OCI-LY1 (cell line): ENCODE data around the gene PRKCH.

Experiments used
- EZH2 ChIP-seq: fragments of 200-600 bp; sonication (generic), shearing (Covaris generic); IDR thresholded peaks from 2 replicates; pipeline ENCODE4 v1.8.0; 2017; ENCODE audit warnings: borderline replicate concordance, mixed run types, mild to moderate bottlenecking, antibody characterized with exemption, low read length, moderate library complexity, mixed read lengths
- TF ChIP-seq, protein P1 (sequence below): fragments of 200-600 bp; sonication (generic), shearing (Covaris generic); IDR thresholded peaks from 2 replicates; pipeline ENCODE4 v1.5.1; 2017; ENCODE audit warnings: mild to moderate bottlenecking, antibody characterized with exemption, low read length, moderate library complexity, mixed read lengths

DNA sequence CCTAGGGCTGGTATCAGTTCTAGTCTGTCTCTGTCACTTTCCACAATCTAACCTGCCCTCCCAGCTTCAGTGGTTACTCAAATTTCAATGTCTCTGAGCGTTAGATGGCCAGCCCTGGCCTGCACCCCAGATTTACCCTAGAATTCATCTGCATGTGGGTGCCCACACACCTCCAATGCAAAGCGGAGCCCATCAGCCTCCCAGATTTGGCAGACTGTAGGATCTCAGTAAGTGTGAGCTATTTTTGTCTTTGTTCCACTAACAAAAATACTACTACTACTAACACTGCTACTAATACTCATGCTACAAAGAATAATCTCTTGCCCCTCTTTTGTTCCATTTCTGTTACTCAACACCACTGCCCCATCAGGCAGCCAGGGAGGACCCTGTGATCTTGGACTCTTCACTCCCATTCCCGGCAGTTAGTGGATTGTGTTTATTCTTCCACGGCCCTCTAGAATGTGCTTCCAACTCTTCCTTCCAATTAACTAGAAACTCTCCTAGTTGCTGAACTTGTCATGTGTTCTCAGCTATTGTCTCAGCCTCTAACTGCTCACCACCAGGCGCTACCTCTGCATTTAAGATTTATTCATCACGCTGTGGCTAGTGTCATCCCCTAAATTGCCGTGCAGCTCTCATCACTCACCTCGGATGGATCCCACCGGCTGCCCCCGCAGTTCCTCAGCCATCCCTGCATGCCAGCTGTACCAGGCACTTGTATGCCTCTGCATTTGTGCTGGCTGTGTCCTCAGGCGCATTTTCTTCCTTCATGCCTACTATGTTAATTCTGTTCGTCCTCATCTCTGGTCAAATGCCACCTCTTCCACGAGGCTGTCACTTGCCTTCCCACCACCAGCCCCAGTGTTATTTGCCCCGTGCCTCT, 223.3 kb downstream of the PRKCH start:
- TF ChIP-seq, protein P1, sequence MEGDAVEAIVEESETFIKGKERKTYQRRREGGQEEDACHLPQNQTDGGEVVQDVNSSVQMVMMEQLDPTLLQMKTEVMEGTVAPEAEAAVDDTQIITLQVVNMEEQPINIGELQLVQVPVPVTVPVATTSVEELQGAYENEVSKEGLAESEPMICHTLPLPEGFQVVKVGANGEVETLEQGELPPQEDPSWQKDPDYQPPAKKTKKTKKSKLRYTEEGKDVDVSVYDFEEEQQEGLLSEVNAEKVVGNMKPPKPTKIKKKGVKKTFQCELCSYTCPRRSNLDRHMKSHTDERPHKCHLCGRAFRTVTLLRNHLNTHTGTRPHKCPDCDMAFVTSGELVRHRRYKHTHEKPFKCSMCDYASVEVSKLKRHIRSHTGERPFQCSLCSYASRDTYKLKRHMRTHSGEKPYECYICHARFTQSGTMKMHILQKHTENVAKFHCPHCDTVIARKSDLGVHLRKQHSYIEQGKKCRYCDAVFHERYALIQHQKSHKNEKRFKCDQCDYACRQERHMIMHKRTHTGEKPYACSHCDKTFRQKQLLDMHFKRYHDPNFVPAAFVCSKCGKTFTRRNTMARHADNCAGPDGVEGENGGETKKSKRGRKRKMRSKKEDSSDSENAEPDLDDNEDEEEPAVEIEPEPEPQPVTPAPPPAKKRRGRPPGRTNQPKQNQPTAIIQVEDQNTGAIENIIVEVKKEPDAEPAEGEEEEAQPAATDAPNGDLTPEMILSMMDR: no peak
- TF ChIP-seq EZH2: no peak
